Suprapubic skin (tissue), 4 donors: ENCODE results near the gene ANKRD44. TPM values are rescaled to one million over a fixed set of nuclear protein-coding genes. Genes with fewer than 3 reads are reported as not detected.

ENCODE experiments used
- DNase-seq, 2 donors: peaks; one replicate each; pipeline ENCODE4 v3.0.0-alpha.2; 2019; ENCODE audit warnings: low spot score in 2 of 2
- H3K27ac ChIP-seq: fragments of 200-600 bp; sonication (generic); one replicate; pipeline ENCODE4 v1.5.1; 2019
- H3K27me3 ChIP-seq: fragments of 200-600 bp; sonication (generic); one replicate; pipeline ENCODE4 v1.5.1; 2019
- H3K36me3 ChIP-seq: fragments of 200-600 bp; sonication (generic); one replicate; pipeline ENCODE4 v1.5.1; 2019
- H3K4me1 ChIP-seq: fragments of 200-600 bp; sonication (generic); one replicate; pipeline ENCODE4 v1.5.1; 2019
- H3K4me3 ChIP-seq: fragments of 200-600 bp; sonication (generic); one replicate; pipeline ENCODE4 v1.5.1; 2019; ENCODE audit warnings: mild to moderate bottlenecking
- H3K9me3 ChIP-seq: fragments of 200-600 bp; sonication (generic); one replicate; pipeline ENCODE4 v1.5.1; 2019
- EP300 ChIP-seq: sonication (generic); formaldehyde crosslinking; IDR thresholded peaks from one replicate; pipeline ENCODE4 v1.6.1; 2017; ENCODE audit warnings: antibody characterized with exemption
- POLR2A ChIP-seq, 2 donors: fragments of 450-650 bp; IDR thresholded peaks; one replicate each; pipeline ENCODE4 v1.6.1; 2017; ENCODE audit warnings: antibody characterized with exemption in 2 of 2, mild to moderate bottlenecking in 2 of 2, moderate library complexity in 2 of 2
- POLR2AphosphoS5 ChIP-seq, 3 donors: sonication (generic); formaldehyde crosslinking; IDR thresholded peaks; one replicate each; pipeline ENCODE4 v1.6.1; 2017; ENCODE audit warnings: antibody characterized with exemption in 3 of 3
- WGBS: methylation state at CpG from one replicate; pipeline ENCODE4 v1.1.5; 2018; 5-methylcytosine and 5-hydroxymethylcytosine counted together
- total RNA-seq, 4 donors: library from RNA; depleted of rRNA; stranded (reverse); fragments of >200 nt; gene quantifications; one replicate each; pipeline ENCODE4 v1.1.0, GENCODE V29; 2016
- TF ChIP-seq, protein P1 (sequence below), 2 donors: fragments of 200-600 bp in 1 of 2; fragments of 450-650 bp in 1 of 2; sonication (generic) in 1 of 2; IDR thresholded peaks; one replicate each; pipeline ENCODE4 v1.5.1; 2016 to 2019; ENCODE audit warnings: antibody characterized with exemption in 2 of 2, mild to moderate bottlenecking in 1 of 2, moderate library complexity in 1 of 2

Gene ANKRD44
- total RNA-seq, 4 donors from 2014 or later: 6.3 to 34.4 (median 17.8) TPM

GRCh38 chr2:197131558-197131855, 179.1 kb downstream of the ANKRD44 start:
- Histone ChIP-seq H3K27ac (no peak overlapping the region), H3K4me1 (no peaks in the 10 kb centered on the region), H3K36me3 (no peaks in the 10 kb centered on the region), H3K4me3 (no peak overlapping the region), H3K27me3 (no peaks in the 10 kb centered on the region), H3K9me3 (no peaks in the 10 kb centered on the region)
- DNase-seq: no peak
- TF ChIP-seq, protein P1, sequence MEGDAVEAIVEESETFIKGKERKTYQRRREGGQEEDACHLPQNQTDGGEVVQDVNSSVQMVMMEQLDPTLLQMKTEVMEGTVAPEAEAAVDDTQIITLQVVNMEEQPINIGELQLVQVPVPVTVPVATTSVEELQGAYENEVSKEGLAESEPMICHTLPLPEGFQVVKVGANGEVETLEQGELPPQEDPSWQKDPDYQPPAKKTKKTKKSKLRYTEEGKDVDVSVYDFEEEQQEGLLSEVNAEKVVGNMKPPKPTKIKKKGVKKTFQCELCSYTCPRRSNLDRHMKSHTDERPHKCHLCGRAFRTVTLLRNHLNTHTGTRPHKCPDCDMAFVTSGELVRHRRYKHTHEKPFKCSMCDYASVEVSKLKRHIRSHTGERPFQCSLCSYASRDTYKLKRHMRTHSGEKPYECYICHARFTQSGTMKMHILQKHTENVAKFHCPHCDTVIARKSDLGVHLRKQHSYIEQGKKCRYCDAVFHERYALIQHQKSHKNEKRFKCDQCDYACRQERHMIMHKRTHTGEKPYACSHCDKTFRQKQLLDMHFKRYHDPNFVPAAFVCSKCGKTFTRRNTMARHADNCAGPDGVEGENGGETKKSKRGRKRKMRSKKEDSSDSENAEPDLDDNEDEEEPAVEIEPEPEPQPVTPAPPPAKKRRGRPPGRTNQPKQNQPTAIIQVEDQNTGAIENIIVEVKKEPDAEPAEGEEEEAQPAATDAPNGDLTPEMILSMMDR (IDR thresholded peaks at IDR 0.05): no peak
- TF ChIP-seq EP300: no peak
- TF ChIP-seq POLR2A (IDR thresholded peaks at IDR 0.05): no peak
- no peak for TF ChIP-seq POLR2AphosphoS5 (IDR thresholded peaks at IDR 0.05)
- 92% methylated on average over 4 of the region's 4 CpGs for WGBS

DNA sequence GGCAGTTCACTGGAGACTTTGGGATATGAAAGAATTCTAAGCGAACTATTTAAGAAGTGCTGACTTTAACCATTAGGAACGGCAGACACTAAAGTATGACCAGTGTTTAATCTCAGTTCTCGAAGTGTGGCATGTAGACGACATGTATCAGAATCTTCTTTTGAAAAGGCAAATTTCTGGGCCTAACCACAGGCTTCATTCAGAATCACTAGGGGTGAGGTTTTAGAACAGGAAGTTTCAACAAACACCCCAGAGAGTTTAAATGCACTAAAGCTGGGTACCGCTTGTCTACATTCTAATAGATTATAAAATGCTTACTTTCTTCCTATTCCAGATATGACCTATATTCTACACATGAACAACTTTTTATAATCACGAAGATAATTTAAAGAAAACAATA, 180.3 kb downstream of the ANKRD44 start:
- Histone ChIP-seq H3K27ac (no peak overlapping the region), H3K4me3 (no peak overlapping the region), H3K36me3 (no peaks in the 10 kb centered on the region), H3K4me1 (no peaks in the 10 kb centered on the region), H3K9me3 (no peaks in the 10 kb centered on the region), H3K27me3 (no peaks in the 10 kb centered on the region)
- 84% methylated on average over 6 of the region's 6 CpGs for WGBS
- TF ChIP-seq EP300 (no peak), POLR2A (IDR thresholded peaks at IDR 0.05) (no peak), POLR2AphosphoS5 (IDR thresholded peaks at IDR 0.05) (no peak)
- TF ChIP-seq, protein P1 (IDR thresholded peaks at IDR 0.05): no peak
- DNase-seq: no peak

DNA sequence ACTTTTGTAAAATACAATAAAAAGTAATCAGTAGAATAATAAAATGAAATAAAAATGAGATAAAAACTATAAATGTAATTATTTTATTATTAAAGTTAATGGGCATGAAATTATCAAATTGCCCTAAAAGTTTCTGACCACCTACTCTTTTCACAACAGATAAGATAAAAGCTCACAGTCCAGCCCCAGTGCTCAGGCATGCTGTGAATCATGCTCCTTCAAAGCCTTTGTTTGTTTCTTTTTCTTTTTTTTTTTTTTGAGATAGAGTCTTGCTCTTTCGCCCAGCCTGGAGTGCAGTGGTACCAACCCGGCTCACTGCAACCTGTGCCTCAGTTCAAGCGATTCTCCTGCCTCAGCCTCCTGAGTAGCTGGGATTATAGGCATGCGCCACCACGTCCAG, 181.7 kb downstream of the ANKRD44 start:
- no peaks in the 10 kb centered on the region for H3K4me1 ChIP-seq
- 99% methylated on average over 5 of the region's 5 CpGs for WGBS
- H3K4me3 ChIP-seq: no peak overlapping the region
- H3K36me3 ChIP-seq: no peaks in the 10 kb centered on the region
- no peak for DNase-seq
- TF ChIP-seq, protein P1 (IDR thresholded peaks at IDR 0.05): no peak
- TF ChIP-seq EP300 (no peak), POLR2A (IDR thresholded peaks at IDR 0.05) (no peak), POLR2AphosphoS5 (IDR thresholded peaks at IDR 0.05) (no peak)
- no peaks in the 10 kb centered on the region for H3K27me3 ChIP-seq
- no peaks in the 10 kb centered on the region for H3K9me3 ChIP-seq
- no peak overlapping the region for H3K27ac ChIP-seq

- WGBS: 85% methylated on average over 1 of the region's 1 CpG
- Histone ChIP-seq H3K4me3 (no peak overlapping the region), H3K36me3 (no peaks in the 10 kb centered on the region), H3K4me1 (no peaks in the 10 kb centered on the region), H3K27me3 (no peaks in the 10 kb centered on the region), H3K9me3 (no peaks in the 10 kb centered on the region), H3K27ac (no peak overlapping the region)
- no peak for DNase-seq
- no peak for TF ChIP-seq POLR2A (IDR thresholded peaks at IDR 0.05)
- TF ChIP-seq, protein P1 (IDR thresholded peaks at IDR 0.05): no peak
- TF ChIP-seq EP300: no peak
Measured at GRCh38 chr2:197128126-197128525, 182.5 kb downstream of the ANKRD44 start.

GRCh38 chr2:197126630-197127352, 183.8 kb downstream of the ANKRD44 start:
- Histone ChIP-seq H3K27ac (no peak overlapping the region), H3K36me3 (no peaks in the 10 kb centered on the region), H3K27me3 (no peaks in the 10 kb centered on the region), H3K4me3 (no peak overlapping the region), H3K4me1 (no peaks in the 10 kb centered on the region), H3K9me3 (no peaks in the 10 kb centered on the region)
- TF ChIP-seq POLR2AphosphoS5 (IDR thresholded peaks at IDR 0.05) (no peak), EP300 (no peak), POLR2A (IDR thresholded peaks at IDR 0.05) (no peak)
- TF ChIP-seq, protein P1 (IDR thresholded peaks at IDR 0.05): no peak
- 95% methylated on average over 7 of the region's 7 CpGs for WGBS
- no peak for DNase-seq
